ENCODE measurements around the gene ALDH1L2. TPM values are rescaled to one million over a fixed set of nuclear protein-coding genes. Genes with fewer than 3 reads are reported as not detected.

ALDH1L2 gene
- polyA plus RNA-seq, 1 donor (not counting 4 experiments of a cell fraction or from before 2014, with no cell fraction given) = 1.8 TPM

GRCh38 chr12:105077435-105077834, 6.8 kb downstream of the ALDH1L2 start:
- DNase-seq (ENCODE audit: low read depth, low spot score) (no peak), FAIRE-seq (no peak)
- TF ChIP-seq CTCF (optimal IDR thresholded peaks at IDR 0.05 in 1 of 3, IDR thresholded peaks at IDR 0.05 in 1 of 3, conservative IDR thresholded peaks at IDR 0.05 in 1 of 3; ENCODE audit: extremely low read depth in 1 of 3, insufficient read depth in 2 of 3, low read length in 3 of 3) (no peak), EZH2 (IDR thresholded peaks at IDR 0.05; ENCODE audit: low read length) (no peak)
- Histone ChIP-seq H3K4me3 (ENCODE audit: control insufficient read depth in 2 of 3, extremely low read depth in 1 of 3, insufficient read depth in 2 of 3, low read depth in 1 of 3, low read length in 3 of 3) (no peak overlapping the region), H3K9ac (ENCODE audit: control insufficient read depth, extremely low read depth, insufficient read depth, low read length) (no peak overlapping the region), H2AFZ (ENCODE audit: control insufficient read depth, low read length) (no peak overlapping the region), H3K9me3 (ENCODE audit: control insufficient read depth, low read depth, low read length) (no peaks in the 10 kb centered on the region), H3K4me2 (ENCODE audit: control insufficient read depth, extremely low read depth, insufficient read depth, low read depth, low read length) (no peak overlapping the region), H4K20me1 (ENCODE audit: control insufficient read depth, extremely low read depth, insufficient read depth, low read length) (no peaks in the 10 kb centered on the region), H3K9me1 (ENCODE audit: control insufficient read depth, extremely low read depth, insufficient read depth, low read length) (no peaks in the 10 kb centered on the region), H3K36me3 (ENCODE audit: control insufficient read depth in 2 of 2, extremely low read depth in 1 of 2, insufficient read depth in 2 of 2, low read length in 2 of 2) (no peaks in the 10 kb centered on the region), H3K27ac (ENCODE audit: control insufficient read depth, insufficient read depth, low read length) (no peak overlapping the region), H3K27me3 (ENCODE audit: control insufficient read depth, extremely low read depth, insufficient read depth, low read length) (no peaks in the 10 kb centered on the region), H3K4me1 (ENCODE audit: control insufficient read depth, extremely low read depth, insufficient read depth, low read length) (no peaks in the 10 kb centered on the region), H3K79me2 (ENCODE audit: control insufficient read depth, insufficient read depth, low read length) (no peaks in the 10 kb centered on the region)
- dilution Hi-C loops (cut with MboI; ENCODE audit: extremely low pct_ligation_motif_present, low sequenced_read_pairs) = no loop called here

GRCh38 chr12:105076913-105077312, 7.3 kb downstream of the ALDH1L2 start:
- Histone ChIP-seq H3K4me1 (ENCODE audit: control insufficient read depth, extremely low read depth, insufficient read depth, low read length) (no peaks in the 10 kb centered on the region), H3K4me3 (ENCODE audit: control insufficient read depth in 2 of 3, extremely low read depth in 1 of 3, insufficient read depth in 2 of 3, low read depth in 1 of 3, low read length in 3 of 3) (no peak overlapping the region), H3K9me3 (ENCODE audit: control insufficient read depth, low read depth, low read length) (no peaks in the 10 kb centered on the region), H3K27me3 (ENCODE audit: control insufficient read depth, extremely low read depth, insufficient read depth, low read length) (no peaks in the 10 kb centered on the region), H4K20me1 (ENCODE audit: control insufficient read depth, extremely low read depth, insufficient read depth, low read length) (no peaks in the 10 kb centered on the region), H2AFZ (ENCODE audit: control insufficient read depth, low read length) (no peak overlapping the region), H3K36me3 (ENCODE audit: control insufficient read depth in 2 of 2, extremely low read depth in 1 of 2, insufficient read depth in 2 of 2, low read length in 2 of 2) (no peaks in the 10 kb centered on the region), H3K79me2 (ENCODE audit: control insufficient read depth, insufficient read depth, low read length) (no peaks in the 10 kb centered on the region), H3K9me1 (ENCODE audit: control insufficient read depth, extremely low read depth, insufficient read depth, low read length) (no peaks in the 10 kb centered on the region), H3K27ac (ENCODE audit: control insufficient read depth, insufficient read depth, low read length) (no peak overlapping the region), H3K9ac (ENCODE audit: control insufficient read depth, extremely low read depth, insufficient read depth, low read length) (no peak overlapping the region), H3K4me2 (ENCODE audit: control insufficient read depth, extremely low read depth, insufficient read depth, low read depth, low read length) (no peak overlapping the region)
- dilution Hi-C loops (cut with MboI; ENCODE audit: extremely low pct_ligation_motif_present, low sequenced_read_pairs) = no loop called here
- DNase-seq (ENCODE audit: low read depth, low spot score) (no peak), FAIRE-seq (no peak)
- TF ChIP-seq EZH2 (IDR thresholded peaks at IDR 0.05; ENCODE audit: low read length) (no peak), CTCF (optimal IDR thresholded peaks at IDR 0.05 in 1 of 3, IDR thresholded peaks at IDR 0.05 in 1 of 3, conservative IDR thresholded peaks at IDR 0.05 in 1 of 3; ENCODE audit: extremely low read depth in 1 of 3, insufficient read depth in 2 of 3, low read length in 3 of 3) (no peak)
